HCT116 (cell line): Measurements from ENCODE around the gene PSME2. TPM values are rescaled to one million over a fixed set of nuclear protein-coding genes. Genes with fewer than 3 reads are reported as not detected.

Experiments
- ATAC-seq: fragments of 200-7000 bp; cut with Tn5 transposase; 2 replicates; pipeline ENCODE4 v1.9.1; 2020; ENCODE audit warnings: mild to moderate bottlenecking, moderate library complexity
- BruUV-seq: library from RNA; stranded (reverse); fragments of 400-500 nt; replicated peaks from 2 replicates; lab custom pipeline; 2021; lab: Mats Ljungman, UMichigan
- CTCF ChIA-PET: fragments of 300-600 bp; sonication (Branson Sonifier 250); formaldehyde crosslinking; loops from one replicate; lab custom pipeline; 2021; ENCODE audit warnings: antibody characterized with exemption; lab: Charles Lee
- POLR2A ChIA-PET: fragments of 300-600, 350-600 bp; sonication (Branson Sonifier 250); formaldehyde crosslinking; loops from one replicate; lab custom pipeline; 2021; ENCODE audit warnings: antibody characterized with exemption; lab: Charles Lee
- RAD21 ChIA-PET, 2 experiments: fragments of 300-600 bp; sonication (Branson Sonifier 250); formaldehyde crosslinking; loops; one replicate each; lab custom pipeline; 2023; ENCODE audit warnings: low total read pairs in 2 of 2; ENCODE audit not compliant: uncharacterized antibody in 2 of 2, unreplicated experiment in 2 of 2, low non-redundant PET in 1 of 2; lab: Charles Lee
- DNase-seq: peaks from one replicate; pipeline ENCODE4 v3.0.0-alpha.2; 2010; ENCODE audit warnings: low read depth, low spot score
- H2AFZ ChIP-seq: fragments of 200-600 bp; shearing (Covaris generic), sonication (generic); 2 replicates; pipeline ENCODE4 v1.6.1; 2017; ENCODE audit warnings: low read depth, mixed run types, mixed read lengths, antibody characterized with exemption, low read length; ENCODE audit not compliant: poor library complexity, severe bottlenecking
- H3K27ac ChIP-seq: 2 replicates; pipeline ENCODE4 v1.5.1; 2012; ENCODE audit warnings: low read depth, low read length
- H3K27me3 ChIP-seq: fragments of 200-600 bp; sonication (generic); 2 replicates; pipeline ENCODE4 v1.6.1; 2016; ENCODE audit warnings: mixed run types, low read length, mixed read lengths; ENCODE audit not compliant: insufficient read depth
- H3K36me3 ChIP-seq, 2 experiments: fragments of 200-500 bp in 1 of 2; fragments of 200-600 bp in 1 of 2; sonication (Bioruptor generic) in 1 of 2; sonication (generic) in 1 of 2; 2 replicates each; pipeline versions ENCODE4 v1.5.1 to v1.6.1; 2014 to 2016; ENCODE audit warnings: low read length in 2 of 2, inconsistent platforms in 1 of 2, mixed read lengths in 1 of 2, mixed run types in 1 of 2; ENCODE audit not compliant: insufficient read depth in 2 of 2, control insufficient read depth in 1 of 2
- H3K4me1 ChIP-seq, 2 experiments: fragments of 200-600 bp in 1 of 2; sonication (generic) in 1 of 2; 2 replicates each; pipeline versions ENCODE4 v1.5.1 to v1.6.1; 2012 to 2017; ENCODE audit warnings: low read length in 2 of 2, inconsistent platforms in 1 of 2, mild to moderate bottlenecking in 1 of 2, mixed read lengths in 1 of 2, mixed run types in 1 of 2, moderate library complexity in 1 of 2; ENCODE audit not compliant: insufficient read depth in 2 of 2, control insufficient read depth in 1 of 2
- H3K4me2 ChIP-seq: fragments of 200-600 bp; sonication (generic); 2 replicates; pipeline ENCODE4 v1.6.1; 2017; ENCODE audit warnings: mixed run types, low read length, mixed read lengths
- H3K4me3 ChIP-seq, 2 experiments: fragments of 200-600 bp in 1 of 2; sonication (generic) in 1 of 2; replicated peaks in 1 of 2; 2 replicates each; pipeline ENCODE4 v1.5.1; 2011 to 2016; ENCODE audit warnings: low read length in 2 of 2, control low read depth in 1 of 2, low read depth in 1 of 2, mild to moderate bottlenecking in 1 of 2, mixed read lengths in 1 of 2, mixed run types in 1 of 2
- H3K79me2 ChIP-seq: fragments of 200-600 bp; sonication (generic); 2 replicates; pipeline ENCODE4 v1.6.1; 2017; ENCODE audit warnings: mild to moderate bottlenecking, mixed run types, low read length, moderate library complexity, mixed read lengths; ENCODE audit not compliant: insufficient read depth
- H3K9ac ChIP-seq: fragments of 200-600 bp; sonication (generic); 2 replicates; pipeline ENCODE4 v1.6.1; 2016; ENCODE audit warnings: low read length, mixed read lengths
- H3K9me2 ChIP-seq: fragments of 200-600 bp; sonication (generic), shearing (Covaris generic); 2 replicates; pipeline ENCODE4 v1.6.1; 2017; ENCODE audit warnings: mixed run types, mild to moderate bottlenecking, moderate library complexity; ENCODE audit not compliant: insufficient read depth
- H3K9me3 ChIP-seq, 2 experiments: fragments of 200-500 bp in 1 of 2; fragments of 200-600 bp in 1 of 2; sonication (Bioruptor generic) in 1 of 2; sonication (generic) in 1 of 2; 2 replicates each; pipeline ENCODE4 v1.6.1; 2014 to 2017; ENCODE audit warnings: low read length in 2 of 2, mixed read lengths in 2 of 2, inconsistent platforms in 1 of 2, low read depth in 1 of 2, mild to moderate bottlenecking in 1 of 2, mixed run types in 1 of 2, moderate library complexity in 1 of 2; ENCODE audit not compliant: control insufficient read depth in 1 of 2, insufficient read depth in 1 of 2
- H4K20me1 ChIP-seq: fragments of 200-600 bp; sonication (generic), shearing (Covaris generic); 2 replicates; pipeline ENCODE4 v1.6.1; 2017; ENCODE audit warnings: mixed run types, mild to moderate bottlenecking, moderate library complexity; ENCODE audit not compliant: insufficient read depth
- CBX3 ChIP-seq: IDR thresholded peaks from 2 replicates; pipeline ENCODE4 v1.6.1; 2012; ENCODE audit warnings: low read depth
- CEBPB ChIP-seq: IDR thresholded peaks from 2 replicates; pipeline ENCODE4 v1.6.1; 2012; ENCODE audit warnings: low read depth
- CTCF ChIP-seq, 3 experiments: fragments of 200-600 bp in 1 of 3; sonication (generic) in 1 of 3; IDR thresholded peaks in 2 of 3; conservative IDR thresholded peaks in 1 of 3; 2 replicates each; pipeline ENCODE4 v1.5.1; 2012 to 2017; ENCODE audit warnings: low read depth in 2 of 3, low read length in 2 of 3, antibody characterized with exemption in 1 of 3, borderline replicate concordance in 1 of 3, control low read depth in 1 of 3, mild to moderate bottlenecking in 1 of 3, mixed read lengths in 1 of 3, mixed run types in 1 of 3, moderate library complexity in 1 of 3; ENCODE audit not compliant: insufficient read depth in 1 of 3
- ELF1 ChIP-seq: IDR thresholded peaks from 2 replicates; pipeline ENCODE4 v1.6.1; 2012; ENCODE audit warnings: low read depth, borderline replicate concordance
- EZH2 ChIP-seq: fragments of 200-600 bp; sonication (generic); IDR thresholded peaks from 2 replicates; pipeline ENCODE4 v1.6.1; 2017; ENCODE audit warnings: antibody characterized with exemption, mixed run types
- EZH2phosphoT487 ChIP-seq: fragments of 200-600 bp; IDR thresholded peaks from 2 replicates; pipeline ENCODE4 v1.6.1; 2018; ENCODE audit warnings: antibody characterized with exemption, borderline replicate concordance
- FOSL1 ChIP-seq: IDR thresholded peaks from 2 replicates; pipeline ENCODE4 v1.6.1; 2012; ENCODE audit warnings: low read depth
- POLR2A ChIP-seq: IDR thresholded peaks from 2 replicates; pipeline ENCODE4 v1.7.0; 2011; ENCODE audit warnings: borderline replicate concordance; ENCODE audit not compliant: insufficient read depth, insufficient read length; ENCODE audit errors: extremely low read depth
- POLR2AphosphoS5 ChIP-seq: IDR thresholded peaks from 2 replicates; pipeline ENCODE4 v1.6.1; 2011; ENCODE audit warnings: mild to moderate bottlenecking, low read depth, low read length, moderate library complexity
- RAD21 ChIP-seq: IDR thresholded peaks from 2 replicates; pipeline ENCODE4 v1.6.1; 2012; ENCODE audit warnings: low read depth, mild to moderate bottlenecking
- SIN3A ChIP-seq: IDR thresholded peaks from 2 replicates; pipeline ENCODE4 v1.6.1; 2012; ENCODE audit warnings: low read depth
- SP1 ChIP-seq: IDR thresholded peaks from 2 replicates; pipeline ENCODE4 v1.6.1; 2012; ENCODE audit warnings: low read depth
- SRF ChIP-seq: IDR thresholded peaks from 2 replicates; pipeline ENCODE4 v1.6.1; 2012; ENCODE audit warnings: low read depth
- TCF7L2 ChIP-seq: IDR thresholded peaks from 2 replicates; pipeline ENCODE4 v1.7.0; 2011; ENCODE audit warnings: borderline replicate concordance, inconsistent platforms; ENCODE audit not compliant: insufficient read depth, insufficient read length; ENCODE audit errors: extremely low read depth
- YY1 ChIP-seq: IDR thresholded peaks from 2 replicates; pipeline ENCODE4 v1.6.1; 2011; ENCODE audit warnings: low read length, low read depth, moderate library complexity, mild to moderate bottlenecking; ENCODE audit not compliant: insufficient replicate concordance; ENCODE audit errors: extremely low read depth
- ZBTB33 ChIP-seq: IDR thresholded peaks from 2 replicates; pipeline ENCODE4 v1.6.1; 2011; ENCODE audit warnings: mild to moderate bottlenecking, low read length, moderate library complexity; ENCODE audit not compliant: insufficient replicate concordance; ENCODE audit errors: extremely low read depth
- ZFX ChIP-seq: fragments of 450-650 bp; IDR thresholded peaks from 2 replicates; pipeline ENCODE4 v1.6.1; 2017
- ZNF274 ChIP-seq: fragments of 200-500 bp; sonication (Bioruptor generic); IDR thresholded peaks from 2 replicates; pipeline ENCODE4 v1.6.1; 2014; ENCODE audit warnings: mild to moderate bottlenecking, low read depth, low read length, inconsistent platforms
- intact Hi-C: fragments of 100-400 bp; cut with micrococcal nuclease; formaldehyde crosslinking; loops from 2 replicates; pipeline ENCODE4 v1.10.0; 2022
- total RNA-seq: library from RNA; stranded (reverse); gene quantifications from one replicate; pipeline ENCODE4 v1.2.1, GENCODE V29; 2021; ENCODE audit not compliant: unreplicated experiment
- TF ChIP-seq, protein P1 (sequence below): IDR thresholded peaks from 2 replicates; pipeline ENCODE4 v1.6.1; 2012

Gene PSME2
- total RNA-seq, 1 experiment from 2014 or later: 160 TPM

DNA sequence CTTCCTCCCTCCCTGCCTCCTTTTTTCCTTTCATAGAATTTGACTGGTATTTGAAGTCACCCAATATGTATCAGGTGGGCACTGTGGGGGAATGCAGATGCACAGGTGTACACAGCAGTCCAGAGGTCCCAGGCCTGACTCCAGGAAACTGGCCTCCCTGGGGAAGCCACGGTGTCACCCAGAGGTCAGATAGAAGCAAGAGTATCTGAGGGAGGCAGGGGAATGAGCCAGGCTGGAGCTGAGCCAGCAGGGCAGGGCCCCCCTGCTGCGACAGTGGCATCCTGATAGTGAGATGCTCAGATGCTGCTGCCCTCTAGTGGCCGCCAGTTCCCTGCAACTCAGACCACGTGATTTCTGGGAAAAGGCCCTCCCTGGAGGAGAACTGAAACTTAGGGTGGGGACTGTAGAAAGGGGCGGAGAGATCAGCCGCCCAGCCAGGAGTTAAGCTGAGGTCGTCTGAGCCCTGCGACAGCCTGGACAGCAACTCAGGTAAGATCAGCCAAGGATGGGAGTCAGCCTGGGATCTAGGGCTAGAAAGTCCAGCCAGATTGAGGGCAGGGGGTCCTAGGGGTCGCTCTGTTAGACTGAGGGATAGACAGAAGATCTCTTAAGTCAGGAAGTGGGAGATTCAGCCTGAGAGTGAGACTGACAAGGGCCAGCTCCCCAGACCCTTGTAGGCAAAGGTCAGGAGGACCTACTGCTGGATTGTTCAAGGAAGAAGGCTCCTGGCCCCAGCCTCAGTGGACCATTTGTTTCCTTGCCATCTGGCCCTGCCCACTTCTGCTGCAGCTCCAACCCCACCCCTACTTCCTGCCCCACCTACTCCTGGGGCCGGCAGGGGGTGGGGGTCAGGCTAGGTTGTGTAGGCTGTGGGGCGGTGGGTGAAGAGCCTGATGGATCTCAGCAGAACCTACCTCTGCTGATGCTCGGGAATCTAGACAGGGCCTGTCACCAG, 14.7 kb upstream of the PSME2 start, which contains the start of gene IRF9:
TSS of gene IRF9 (plus strand) at position 416 of the 955 bp plus-strand sequence. CDS start 880 bp downstream, outside the sequence.
- Histone ChIP-seq H3K4me2 (peak within 1 kb of the TSS; percentile 87), H3K9ac (peak within 1 kb of the TSS; percentile 61), H3K27ac (peak within 1 kb of the TSS; percentile 84), H3K9me3 (no peaks in the 10 kb centered on the region), H3K4me3 (peak within 1 kb of the TSS; percentile 58 to 60), H3K9me2 (no peaks in the 10 kb centered on the region), H4K20me1 (no peaks in the 10 kb centered on the region), H3K79me2 (no peaks in the 10 kb centered on the region), H3K4me1 (peaks cover 15 to 21% of the 10 kb centered on the region in 2 experiments), H3K27me3 (no peaks in the 10 kb centered on the region), H3K36me3 (peaks cover 21 to 37% of the 10 kb centered on the region in 2 experiments; a peak in 3 of 4 replicates), H2AFZ (no peak within 1 kb of the TSS)
- no TSS peak for BruUV-seq
- ChIA-PET CTCF (interaction anchor here (0.6 to 3.2 kb wide), 22 partner anchors 8 to 137 kb away, joined by 3 to 20 read pairs (median 4); partner anchors contain the start of genes CHMP4A, DCAF11, EMC9 and IPO4), POLR2A (interaction anchor here (1.0 to 3.1 kb wide), 13 partner anchors 14 to 103 kb away, joined by 3 to 18 read pairs (median 4); partner anchors contain the start of genes CHMP4A, DCAF11, EMC9 and NRL), RAD21 (interaction anchor here in 1 of 2 experiments (1.0 kb wide), 1 partner anchor 14 kb away, joined by 3 read pairs; the partner anchor contains the start of genes PSME2 and RNF31)
- peak; percentile 95 for ATAC-seq
- intact Hi-C loops: loop anchor here (1.0 to 2.0 kb wide), 2 partner anchors 46 to 103 kb away; partner anchors contain the start of genes DCAF11 and NRL
- peak; percentile 89 for DNase-seq
- TF ChIP-seq ZNF274: no peak
- no peak for TF ChIP-seq ZFX
- TF ChIP-seq SRF: no peak; the same call in 1 of the 2 replicates
- no peak for TF ChIP-seq ZBTB33
- no peak for TF ChIP-seq ELF1
- TF ChIP-seq EZH2: no peak
- TF ChIP-seq EZH2phosphoT487: no peak
- TF ChIP-seq TCF7L2: peak; percentile 60
- no peak for TF ChIP-seq FOSL1
- TF ChIP-seq SP1: peak; percentile 72; the same call in 1 of the 2 replicates
- TF ChIP-seq YY1: no peak
- TF ChIP-seq, protein P1, sequence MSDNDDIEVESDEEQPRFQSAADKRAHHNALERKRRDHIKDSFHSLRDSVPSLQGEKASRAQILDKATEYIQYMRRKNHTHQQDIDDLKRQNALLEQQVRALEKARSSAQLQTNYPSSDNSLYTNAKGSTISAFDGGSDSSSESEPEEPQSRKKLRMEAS: peak; percentile 86
- peak; percentile 53 for TF ChIP-seq POLR2A
- TF ChIP-seq CEBPB: no peak
- peak; percentile 85 for TF ChIP-seq RAD21
- 0 out of 2 replicates have a peak, but pooled peaks have one; percentile 56 for TF ChIP-seq CBX3
- peak; percentile 77 to 94 (median 87) for TF ChIP-seq CTCF (IDR thresholded peaks at IDR 0.05 in 2 of 3, conservative IDR thresholded peaks at IDR 0.05 in 1 of 3; ENCODE audit: borderline replicate concordance in 1 of 3, insufficient read depth in 1 of 3, low read depth in 2 of 3, low read length in 2 of 3)
- peak; percentile 88 for TF ChIP-seq POLR2AphosphoS5
- peak; percentile 41; the same call in 1 of the 2 replicates for TF ChIP-seq SIN3A
